HCT116 (cell line): ENCODE results near the gene PTGER3. TPM values are rescaled to one million over a fixed set of nuclear protein-coding genes. Genes with fewer than 3 reads are reported as not detected.

Experiments
- ATAC-seq: fragments of 200-7000 bp; cut with Tn5 transposase; 2 replicates; pipeline ENCODE4 v1.9.1; 2020; ENCODE audit warnings: mild to moderate bottlenecking, moderate library complexity
- BruUV-seq: library from RNA; stranded (reverse); fragments of 400-500 nt; replicated peaks from 2 replicates; lab custom pipeline; 2021; lab: Mats Ljungman, UMichigan
- CTCF ChIA-PET: fragments of 300-600 bp; sonication (Branson Sonifier 250); formaldehyde crosslinking; loops from one replicate; lab custom pipeline; 2021; ENCODE audit warnings: antibody characterized with exemption; lab: Charles Lee
- POLR2A ChIA-PET: fragments of 300-600, 350-600 bp; sonication (Branson Sonifier 250); formaldehyde crosslinking; loops from one replicate; lab custom pipeline; 2021; ENCODE audit warnings: antibody characterized with exemption; lab: Charles Lee
- RAD21 ChIA-PET, 2 experiments: fragments of 300-600 bp; sonication (Branson Sonifier 250); formaldehyde crosslinking; loops; one replicate each; lab custom pipeline; 2023; ENCODE audit warnings: low total read pairs in 2 of 2; ENCODE audit not compliant: uncharacterized antibody in 2 of 2, unreplicated experiment in 2 of 2, low non-redundant PET in 1 of 2; lab: Charles Lee
- DNase-seq: peaks from one replicate; pipeline ENCODE4 v3.0.0-alpha.2; 2010; ENCODE audit warnings: low read depth, low spot score
- H2AFZ ChIP-seq: fragments of 200-600 bp; shearing (Covaris generic), sonication (generic); 2 replicates; pipeline ENCODE4 v1.6.1; 2017; ENCODE audit warnings: low read depth, mixed run types, mixed read lengths, antibody characterized with exemption, low read length; ENCODE audit not compliant: poor library complexity, severe bottlenecking
- H3K27ac ChIP-seq: 2 replicates; pipeline ENCODE4 v1.5.1; 2012; ENCODE audit warnings: low read depth, low read length
- H3K27me3 ChIP-seq: fragments of 200-600 bp; sonication (generic); 2 replicates; pipeline ENCODE4 v1.6.1; 2016; ENCODE audit warnings: mixed run types, low read length, mixed read lengths; ENCODE audit not compliant: insufficient read depth
- H3K36me3 ChIP-seq, 2 experiments: fragments of 200-500 bp in 1 of 2; fragments of 200-600 bp in 1 of 2; sonication (Bioruptor generic) in 1 of 2; sonication (generic) in 1 of 2; 2 replicates each; pipeline versions ENCODE4 v1.5.1 to v1.6.1; 2014 to 2016; ENCODE audit warnings: low read length in 2 of 2, inconsistent platforms in 1 of 2, mixed read lengths in 1 of 2, mixed run types in 1 of 2; ENCODE audit not compliant: insufficient read depth in 2 of 2, control insufficient read depth in 1 of 2
- H3K4me1 ChIP-seq, 2 experiments: fragments of 200-600 bp in 1 of 2; sonication (generic) in 1 of 2; 2 replicates each; pipeline versions ENCODE4 v1.5.1 to v1.6.1; 2012 to 2017; ENCODE audit warnings: low read length in 2 of 2, inconsistent platforms in 1 of 2, mild to moderate bottlenecking in 1 of 2, mixed read lengths in 1 of 2, mixed run types in 1 of 2, moderate library complexity in 1 of 2; ENCODE audit not compliant: insufficient read depth in 2 of 2, control insufficient read depth in 1 of 2
- H3K4me2 ChIP-seq: fragments of 200-600 bp; sonication (generic); 2 replicates; pipeline ENCODE4 v1.6.1; 2017; ENCODE audit warnings: mixed run types, low read length, mixed read lengths
- H3K4me3 ChIP-seq, 2 experiments: fragments of 200-600 bp in 1 of 2; sonication (generic) in 1 of 2; replicated peaks in 1 of 2; 2 replicates each; pipeline ENCODE4 v1.5.1; 2011 to 2016; ENCODE audit warnings: low read length in 2 of 2, control low read depth in 1 of 2, low read depth in 1 of 2, mild to moderate bottlenecking in 1 of 2, mixed read lengths in 1 of 2, mixed run types in 1 of 2
- H3K79me2 ChIP-seq: fragments of 200-600 bp; sonication (generic); 2 replicates; pipeline ENCODE4 v1.6.1; 2017; ENCODE audit warnings: mild to moderate bottlenecking, mixed run types, low read length, moderate library complexity, mixed read lengths; ENCODE audit not compliant: insufficient read depth
- H3K9ac ChIP-seq: fragments of 200-600 bp; sonication (generic); 2 replicates; pipeline ENCODE4 v1.6.1; 2016; ENCODE audit warnings: low read length, mixed read lengths
- H3K9me2 ChIP-seq: fragments of 200-600 bp; sonication (generic), shearing (Covaris generic); 2 replicates; pipeline ENCODE4 v1.6.1; 2017; ENCODE audit warnings: mixed run types, mild to moderate bottlenecking, moderate library complexity; ENCODE audit not compliant: insufficient read depth
- H3K9me3 ChIP-seq, 2 experiments: fragments of 200-500 bp in 1 of 2; fragments of 200-600 bp in 1 of 2; sonication (Bioruptor generic) in 1 of 2; sonication (generic) in 1 of 2; 2 replicates each; pipeline ENCODE4 v1.6.1; 2014 to 2017; ENCODE audit warnings: low read length in 2 of 2, mixed read lengths in 2 of 2, inconsistent platforms in 1 of 2, low read depth in 1 of 2, mild to moderate bottlenecking in 1 of 2, mixed run types in 1 of 2, moderate library complexity in 1 of 2; ENCODE audit not compliant: control insufficient read depth in 1 of 2, insufficient read depth in 1 of 2
- H4K20me1 ChIP-seq: fragments of 200-600 bp; sonication (generic), shearing (Covaris generic); 2 replicates; pipeline ENCODE4 v1.6.1; 2017; ENCODE audit warnings: mixed run types, mild to moderate bottlenecking, moderate library complexity; ENCODE audit not compliant: insufficient read depth
- EGR1 ChIP-seq: IDR thresholded peaks from 2 replicates; pipeline ENCODE4 v1.6.1; 2012; ENCODE audit warnings: low read depth
- JUND ChIP-seq: IDR thresholded peaks from 2 replicates; pipeline ENCODE4 v1.6.1; 2012
- POLR2AphosphoS5 ChIP-seq: IDR thresholded peaks from 2 replicates; pipeline ENCODE4 v1.6.1; 2011; ENCODE audit warnings: mild to moderate bottlenecking, low read depth, low read length, moderate library complexity
- SIN3A ChIP-seq: IDR thresholded peaks from 2 replicates; pipeline ENCODE4 v1.6.1; 2012; ENCODE audit warnings: low read depth
- YY1 ChIP-seq: IDR thresholded peaks from 2 replicates; pipeline ENCODE4 v1.6.1; 2011; ENCODE audit warnings: low read length, low read depth, moderate library complexity, mild to moderate bottlenecking; ENCODE audit not compliant: insufficient replicate concordance; ENCODE audit errors: extremely low read depth
- ZFX ChIP-seq: fragments of 450-650 bp; IDR thresholded peaks from 2 replicates; pipeline ENCODE4 v1.6.1; 2017
- intact Hi-C: fragments of 100-400 bp; cut with micrococcal nuclease; formaldehyde crosslinking; loops from 2 replicates; pipeline ENCODE4 v1.10.0; 2022
- total RNA-seq: library from RNA; stranded (reverse); gene quantifications from one replicate; pipeline ENCODE4 v1.2.1, GENCODE V29; 2021; ENCODE audit not compliant: unreplicated experiment
- TF ChIP-seq, protein P1 (sequence below): IDR thresholded peaks from 2 replicates; pipeline ENCODE4 v1.6.1; 2012; ENCODE audit warnings: low read depth

PTGER3 gene
- total RNA-seq, 1 experiment from 2014 or later = 0.05 TPM

- TF ChIP-seq, protein P1, sequence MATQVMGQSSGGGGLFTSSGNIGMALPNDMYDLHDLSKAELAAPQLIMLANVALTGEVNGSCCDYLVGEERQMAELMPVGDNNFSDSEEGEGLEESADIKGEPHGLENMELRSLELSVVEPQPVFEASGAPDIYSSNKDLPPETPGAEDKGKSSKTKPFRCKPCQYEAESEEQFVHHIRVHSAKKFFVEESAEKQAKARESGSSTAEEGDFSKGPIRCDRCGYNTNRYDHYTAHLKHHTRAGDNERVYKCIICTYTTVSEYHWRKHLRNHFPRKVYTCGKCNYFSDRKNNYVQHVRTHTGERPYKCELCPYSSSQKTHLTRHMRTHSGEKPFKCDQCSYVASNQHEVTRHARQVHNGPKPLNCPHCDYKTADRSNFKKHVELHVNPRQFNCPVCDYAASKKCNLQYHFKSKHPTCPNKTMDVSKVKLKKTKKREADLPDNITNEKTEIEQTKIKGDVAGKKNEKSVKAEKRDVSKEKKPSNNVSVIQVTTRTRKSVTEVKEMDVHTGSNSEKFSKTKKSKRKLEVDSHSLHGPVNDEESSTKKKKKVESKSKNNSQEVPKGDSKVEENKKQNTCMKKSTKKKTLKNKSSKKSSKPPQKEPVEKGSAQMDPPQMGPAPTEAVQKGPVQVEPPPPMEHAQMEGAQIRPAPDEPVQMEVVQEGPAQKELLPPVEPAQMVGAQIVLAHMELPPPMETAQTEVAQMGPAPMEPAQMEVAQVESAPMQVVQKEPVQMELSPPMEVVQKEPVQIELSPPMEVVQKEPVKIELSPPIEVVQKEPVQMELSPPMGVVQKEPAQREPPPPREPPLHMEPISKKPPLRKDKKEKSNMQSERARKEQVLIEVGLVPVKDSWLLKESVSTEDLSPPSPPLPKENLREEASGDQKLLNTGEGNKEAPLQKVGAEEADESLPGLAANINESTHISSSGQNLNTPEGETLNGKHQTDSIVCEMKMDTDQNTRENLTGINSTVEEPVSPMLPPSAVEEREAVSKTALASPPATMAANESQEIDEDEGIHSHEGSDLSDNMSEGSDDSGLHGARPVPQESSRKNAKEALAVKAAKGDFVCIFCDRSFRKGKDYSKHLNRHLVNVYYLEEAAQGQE = no peak
- no peak for TF ChIP-seq EGR1
Measured at GRCh38 chr1:71080739-71081696, 33.4 kb upstream of the PTGER3 start, which contains the start of gene ZRANB2 (continued).

GRCh38 chr1:71080230-71080738 lies 32.7 kb upstream of the PTGER3 start:
- RAD21 ChIA-PET = no interaction called here
- Histone ChIP-seq H3K9me3 (no peaks in the 10 kb centered on the region), H3K9me2 (no peaks in the 10 kb centered on the region), H3K4me1 (peaks cover 8 to 13% of the 10 kb centered on the region in 2 experiments; a peak in 2 of 4 replicates), H3K4me2 (peak overlapping the region; percentile 72), H3K36me3 (peaks cover 22 to 29% of the 10 kb centered on the region in 2 experiments), H3K27ac (peak overlapping the region; percentile 79), H4K20me1 (0 out of 2 replicates have a peak, but pooled peaks cover 17% of the 10 kb centered on the region), H3K9ac (peak overlapping the region; percentile 92)
- CTCF ChIA-PET = interaction anchor here (0.7 kb wide), 1 partner anchor 9 kb away, joined by 3 read pairs; no protein-coding TSS in a partner anchor
- DNase-seq (no peak), ATAC-seq (peak; percentile 51)
- POLR2A ChIA-PET = interaction anchor here (0.7 to 1.2 kb wide), 3 partner anchors 14 to 272 kb away, joined by 3 read pairs; no protein-coding TSS in a partner anchor
- TF ChIP-seq EGR1 (no peak), JUND (no peak), ZFX (0 out of 2 replicates have a peak, but pooled peaks have one; percentile 32), SIN3A (no peak), YY1 (no peak), POLR2AphosphoS5 (no peak)
- TF ChIP-seq, all 23 proteins: peak for 1
- Histone ChIP-seq H3K4me3 (peak overlapping the region; percentile 86 to 97), H3K27me3 (no peaks in the 10 kb centered on the region), H2AFZ (no peak overlapping the region), H3K79me2 (peaks cover 56% of the 10 kb centered on the region)
- BruUV-seq = TSS peak; percentile 51
- intact Hi-C loops = no loop called here
